Nephron progenitor cell (in vitro differentiated cells): ENCODE results near the gene KLHL5.
"Not testable (repeated sequence)": the region's sequence is repeated elsewhere in the genome, so short reads cannot be mapped to it uniquely, and the experiment has no call there.

Source experiments
- DNase-seq: peaks from one replicate; pipeline ENCODE4 v3.0.0; 2021
- H3K27ac Mint-ChIP-seq: 2 replicates; pipeline ENCODE4 v1.8.0; 2021; ENCODE audit warnings: mild to moderate bottlenecking, moderate library complexity, mixed read lengths
- H3K27me3 Mint-ChIP-seq: 2 replicates; pipeline ENCODE4 v1.8.0; 2021; ENCODE audit warnings: mild to moderate bottlenecking, low read depth, mixed read lengths; ENCODE audit not compliant: poor library complexity
- H3K36me3 Mint-ChIP-seq: 2 replicates; pipeline ENCODE4 v1.8.0; 2021; ENCODE audit warnings: low read depth, mixed read lengths
- H3K4me1 Mint-ChIP-seq: 2 replicates; pipeline ENCODE4 v1.8.0; 2021; ENCODE audit warnings: mixed read lengths
- H3K4me3 Mint-ChIP-seq: 2 replicates; pipeline ENCODE4 v1.8.0; 2021; ENCODE audit warnings: mild to moderate bottlenecking, moderate library complexity, mixed read lengths
- H3K9me3 Mint-ChIP-seq: 2 replicates; pipeline ENCODE4 v1.8.0; 2021; ENCODE audit warnings: mild to moderate bottlenecking, moderate library complexity, mixed read lengths
- CTCF ChIP-seq: fragments of 200-600 bp; sonication (generic); IDR thresholded peaks from 2 replicates; pipeline ENCODE4 v1.5.0; 2021; ENCODE audit warnings: antibody characterized with exemption

The KLHL5 gene

GRCh38 chr4:39024311-39024865 is 37.6 kb upstream of the KLHL5 start:
- no peaks in the 10 kb centered on the region for H3K4me1 Mint-ChIP-seq
- no peak overlapping the region for H3K4me3 Mint-ChIP-seq
- no peak for DNase-seq
- no peak for TF ChIP-seq CTCF
- H3K36me3 Mint-ChIP-seq, result no peaks in the 10 kb centered on the region
- H3K27me3 Mint-ChIP-seq, result no peaks in the 10 kb centered on the region
- H3K9me3 Mint-ChIP-seq, result no peaks in the 10 kb centered on the region
- H3K27ac Mint-ChIP-seq, result no peak overlapping the region

GRCh38 chr4:39025552-39026085 is 36.4 kb upstream of the KLHL5 start:
- no peak overlapping the region for H3K4me3 Mint-ChIP-seq
- H3K27me3 Mint-ChIP-seq, result no peaks in the 10 kb centered on the region
- H3K27ac Mint-ChIP-seq, result no peak overlapping the region
- no peak for TF ChIP-seq CTCF
- no peak for DNase-seq
- H3K9me3 Mint-ChIP-seq, result no peaks in the 10 kb centered on the region
- H3K36me3 Mint-ChIP-seq, result no peaks in the 10 kb centered on the region
- H3K4me1 Mint-ChIP-seq, result no peaks in the 10 kb centered on the region

- no peak for TF ChIP-seq CTCF
- Mint-ChIP-seq H3K9me3 (no peaks in the 10 kb centered on the region), H3K4me1 (no peaks in the 10 kb centered on the region), H3K27me3 (no peaks in the 10 kb centered on the region), H3K27ac (no peak overlapping the region), H3K36me3 (no peaks in the 10 kb centered on the region), H3K4me3 (no peak overlapping the region)
- no peak for DNase-seq
Observed at GRCh38 chr4:39026096-39026495, 35.9 kb upstream of the KLHL5 start.

GRCh38 chr4:39029752-39030694 is 32.0 kb upstream of the KLHL5 start:
- Mint-ChIP-seq H3K4me3 (no peak overlapping the region), H3K27me3 (no peaks in the 10 kb centered on the region)
- no peak for TF ChIP-seq CTCF

GRCh38 chr4:39030725-39031124 is 31.3 kb upstream of the KLHL5 start:
- no peaks in the 10 kb centered on the region for H3K4me1 Mint-ChIP-seq
- no peaks in the 10 kb centered on the region for H3K27me3 Mint-ChIP-seq
- DNase-seq, result no peak
- TF ChIP-seq CTCF, result no peak
- H3K4me3 Mint-ChIP-seq, result no peak overlapping the region
- no peak overlapping the region for H3K27ac Mint-ChIP-seq
- H3K36me3 Mint-ChIP-seq, result no peaks in the 10 kb centered on the region
- H3K9me3 Mint-ChIP-seq, result no peaks in the 10 kb centered on the region

More at GRCh38 chr4:39029752-39030694, 32.0 kb upstream of the KLHL5 start:
- Mint-ChIP-seq H3K4me1 (no peaks in the 10 kb centered on the region), H3K9me3 (no peaks in the 10 kb centered on the region), H3K27ac (no peak overlapping the region), H3K36me3 (no peaks in the 10 kb centered on the region)
- DNase-seq, result no peak

- H3K4me1 Mint-ChIP-seq, H3K4me3 Mint-ChIP-seq, H3K36me3 Mint-ChIP-seq, H3K27me3 Mint-ChIP-seq, H3K27ac Mint-ChIP-seq, H3K9me3 Mint-ChIP-seq, DNase-seq: not testable (repeated sequence)
Observed at GRCh38 chr4:39031590-39032020, 30.4 kb upstream of the KLHL5 start.
